ENCODE results near the gene SLC20A1.
"Not testable (repeated sequence)": the region's sequence is repeated elsewhere in the genome, so short reads cannot be mapped to it uniquely, and the experiment has no call there.

The SLC20A1 gene

GRCh38 chr2:112614201-112614840 lies 31.4 kb upstream of the SLC20A1 start:
- in situ Hi-C loops (cut with HindIII; ENCODE audit: low pct_unique_long_range_greater_than_20kb, low sequenced_read_pairs) = no loop called here
- DNase-seq (ENCODE audit: low read depth in 1 of 2, low spot score in 1 of 2) = no peak
- no peak for TF ChIP-seq JUND (IDR thresholded peaks at IDR 0.05; ENCODE audit: low read depth)

GRCh38 chr2:112615051-112615450 lies 30.7 kb upstream of the SLC20A1 start:
- in situ Hi-C loops (cut with HindIII; ENCODE audit: low pct_unique_long_range_greater_than_20kb, low sequenced_read_pairs) = no loop called here
- no peak for TF ChIP-seq JUND (IDR thresholded peaks at IDR 0.05; ENCODE audit: low read depth)
- no peak for DNase-seq (ENCODE audit: low read depth in 1 of 2, low spot score in 1 of 2)

GRCh38 chr2:112615798-112616197 lies 29.9 kb upstream of the SLC20A1 start:
- DNase-seq (ENCODE audit: low read depth in 1 of 2, low spot score in 1 of 2); in situ Hi-C loops (cut with HindIII; ENCODE audit: low pct_unique_long_range_greater_than_20kb, low sequenced_read_pairs): not testable (repeated sequence)

GRCh38 chr2:112618383-112618782 lies 27.4 kb upstream of the SLC20A1 start:
- in situ Hi-C loops (cut with HindIII; ENCODE audit: low pct_unique_long_range_greater_than_20kb, low sequenced_read_pairs) = no loop called here
- DNase-seq (ENCODE audit: low read depth in 1 of 2, low spot score in 1 of 2) = no peak
- no peak for TF ChIP-seq JUND (IDR thresholded peaks at IDR 0.05; ENCODE audit: low read depth)

- in situ Hi-C loops (cut with HindIII; ENCODE audit: low pct_unique_long_range_greater_than_20kb, low sequenced_read_pairs) = no loop called here
- TF ChIP-seq JUND (IDR thresholded peaks at IDR 0.05; ENCODE audit: low read depth) = no peak
- peak in 1 of 2 experiments; percentile 39 for DNase-seq (ENCODE audit: low read depth in 1 of 2, low spot score in 1 of 2)
These were observed 23.8 kb upstream of the SLC20A1 start for GRCh38 chr2:112621790-112622527.

GRCh38 chr2:112622528-112622849 lies 23.2 kb upstream of the SLC20A1 start:
- DNase-seq (ENCODE audit: low read depth in 1 of 2, low spot score in 1 of 2) = no peak
- in situ Hi-C loops (cut with HindIII; ENCODE audit: low pct_unique_long_range_greater_than_20kb, low sequenced_read_pairs) = no loop called here
- no peak for TF ChIP-seq JUND (IDR thresholded peaks at IDR 0.05; ENCODE audit: low read depth)

- no peak for DNase-seq (ENCODE audit: low read depth in 1 of 2, low spot score in 1 of 2)
- no peak for TF ChIP-seq JUND (IDR thresholded peaks at IDR 0.05; ENCODE audit: low read depth)
- in situ Hi-C loops (cut with HindIII; ENCODE audit: low pct_unique_long_range_greater_than_20kb, low sequenced_read_pairs) = no loop called here
These were observed 21.6 kb upstream of the SLC20A1 start for GRCh38 chr2:112623913-112624777.

GRCh38 chr2:112625474-112626114 lies 20.1 kb upstream of the SLC20A1 start:
- TF ChIP-seq JUND (IDR thresholded peaks at IDR 0.05; ENCODE audit: low read depth) = no peak
- in situ Hi-C loops (cut with HindIII; ENCODE audit: low pct_unique_long_range_greater_than_20kb, low sequenced_read_pairs) = no loop called here
- no peak for DNase-seq (ENCODE audit: low read depth in 1 of 2, low spot score in 1 of 2)

- peak in 1 of 2 experiments; percentile 62 for DNase-seq (ENCODE audit: low read depth in 1 of 2, low spot score in 1 of 2)
- TF ChIP-seq JUND (IDR thresholded peaks at IDR 0.05; ENCODE audit: low read depth) = no peak
- in situ Hi-C loops (cut with HindIII; ENCODE audit: low pct_unique_long_range_greater_than_20kb, low sequenced_read_pairs) = no loop called here
These were observed 19.1 kb upstream of the SLC20A1 start for GRCh38 chr2:112626604-112627059.

GRCh38 chr2:112627060-112628040 lies 18.4 kb upstream of the SLC20A1 start:
- DNase-seq (ENCODE audit: low read depth in 1 of 2, low spot score in 1 of 2) = no peak
- in situ Hi-C loops (cut with HindIII; ENCODE audit: low pct_unique_long_range_greater_than_20kb, low sequenced_read_pairs) = no loop called here
- TF ChIP-seq JUND (IDR thresholded peaks at IDR 0.05; ENCODE audit: low read depth) = no peak

GRCh38 chr2:112629224-112629623 lies 16.5 kb upstream of the SLC20A1 start:
- TF ChIP-seq JUND (IDR thresholded peaks at IDR 0.05; ENCODE audit: low read depth) = no peak
- no peak for DNase-seq (ENCODE audit: low read depth in 1 of 2, low spot score in 1 of 2)
- in situ Hi-C loops (cut with HindIII; ENCODE audit: low pct_unique_long_range_greater_than_20kb, low sequenced_read_pairs) = no loop called here

All from T47D (cell line).